Measurements from ENCODE around the gene NOB1.

GRCh38 chr16:69784586-69784985 lies 29.9 kb upstream of the NOB1 start:
- TF ChIP-seq CTCF (IDR thresholded peaks at IDR 0.05; ENCODE audit: low read length) = no peak
- no peak for TF ChIP-seq EZH2 (IDR thresholded peaks at IDR 0.05; ENCODE audit: borderline replicate concordance, low read length)

All from OCI-LY1 (cell line).